Ishikawa (cell line): ENCODE results near the gene KMT5B.

ENCODE experiments used
- CEBPB ChIP-seq: IDR thresholded peaks from 2 replicates; pipeline ENCODE4 v1.6.1; 2012
- CREB1 ChIP-seq: IDR thresholded peaks from 2 replicates; pipeline ENCODE4 v1.6.1; 2012; ENCODE audit warnings: low read depth
- EGR1 ChIP-seq: IDR thresholded peaks from 2 replicates; pipeline ENCODE4 v1.6.1; 2012
- EP300 ChIP-seq: IDR thresholded peaks from 2 replicates; pipeline ENCODE4 v1.6.1; 2012; ENCODE audit warnings: borderline replicate concordance
- FOXM1 ChIP-seq: IDR thresholded peaks from 2 replicates; pipeline ENCODE4 v1.6.1; 2012; ENCODE audit warnings: low read depth, borderline replicate concordance
- MAX ChIP-seq: IDR thresholded peaks from 2 replicates; pipeline ENCODE4 v1.6.1; 2012
- NFIC ChIP-seq: IDR thresholded peaks from 2 replicates; pipeline ENCODE4 v1.6.1; 2012
- RAD21 ChIP-seq: IDR thresholded peaks from 2 replicates; pipeline ENCODE4 v1.6.1; 2012; ENCODE audit warnings: low read depth
- TAF1 ChIP-seq: IDR thresholded peaks from 2 replicates; pipeline ENCODE4 v1.6.1; 2012; ENCODE audit warnings: low read depth, mild to moderate bottlenecking
- TCF12 ChIP-seq: IDR thresholded peaks from 2 replicates; pipeline ENCODE4 v1.6.1; 2012; ENCODE audit warnings: low read depth
- TEAD4 ChIP-seq: IDR thresholded peaks from 2 replicates; pipeline ENCODE4 v1.6.1; 2012
- USF1 ChIP-seq: IDR thresholded peaks from 2 replicates; pipeline ENCODE4 v1.6.1; 2012
- YY1 ChIP-seq: IDR thresholded peaks from 2 replicates; pipeline ENCODE4 v1.6.1; 2012; ENCODE audit warnings: low read depth
- ZBTB7A ChIP-seq: IDR thresholded peaks from 2 replicates; pipeline ENCODE4 v1.6.1; 2012; ENCODE audit warnings: low read depth
- TF ChIP-seq, protein P1 (sequence below): IDR thresholded peaks from 2 replicates; pipeline ENCODE4 v1.6.1; 2012; ENCODE audit warnings: low read depth, mild to moderate bottlenecking

KMT5B gene

GRCh38 chr11:68130121-68130520, 83.0 kb downstream of the KMT5B start:
- TF ChIP-seq RAD21 (no peak), ZBTB7A (no peak)

GRCh38 chr11:68128682-68129327, 84.3 kb downstream of the KMT5B start:
- TF ChIP-seq EGR1 (no peak), TEAD4 (no peak), EP300 (no peak), NFIC (no peak), TCF12 (no peak), YY1 (no peak), RAD21 (no peak), ZBTB7A (no peak), USF1 (no peak), MAX (no peak; the same call in 1 of the 2 replicates), FOXM1 (no peak), CEBPB (no peak), CREB1 (no peak)

DNA sequence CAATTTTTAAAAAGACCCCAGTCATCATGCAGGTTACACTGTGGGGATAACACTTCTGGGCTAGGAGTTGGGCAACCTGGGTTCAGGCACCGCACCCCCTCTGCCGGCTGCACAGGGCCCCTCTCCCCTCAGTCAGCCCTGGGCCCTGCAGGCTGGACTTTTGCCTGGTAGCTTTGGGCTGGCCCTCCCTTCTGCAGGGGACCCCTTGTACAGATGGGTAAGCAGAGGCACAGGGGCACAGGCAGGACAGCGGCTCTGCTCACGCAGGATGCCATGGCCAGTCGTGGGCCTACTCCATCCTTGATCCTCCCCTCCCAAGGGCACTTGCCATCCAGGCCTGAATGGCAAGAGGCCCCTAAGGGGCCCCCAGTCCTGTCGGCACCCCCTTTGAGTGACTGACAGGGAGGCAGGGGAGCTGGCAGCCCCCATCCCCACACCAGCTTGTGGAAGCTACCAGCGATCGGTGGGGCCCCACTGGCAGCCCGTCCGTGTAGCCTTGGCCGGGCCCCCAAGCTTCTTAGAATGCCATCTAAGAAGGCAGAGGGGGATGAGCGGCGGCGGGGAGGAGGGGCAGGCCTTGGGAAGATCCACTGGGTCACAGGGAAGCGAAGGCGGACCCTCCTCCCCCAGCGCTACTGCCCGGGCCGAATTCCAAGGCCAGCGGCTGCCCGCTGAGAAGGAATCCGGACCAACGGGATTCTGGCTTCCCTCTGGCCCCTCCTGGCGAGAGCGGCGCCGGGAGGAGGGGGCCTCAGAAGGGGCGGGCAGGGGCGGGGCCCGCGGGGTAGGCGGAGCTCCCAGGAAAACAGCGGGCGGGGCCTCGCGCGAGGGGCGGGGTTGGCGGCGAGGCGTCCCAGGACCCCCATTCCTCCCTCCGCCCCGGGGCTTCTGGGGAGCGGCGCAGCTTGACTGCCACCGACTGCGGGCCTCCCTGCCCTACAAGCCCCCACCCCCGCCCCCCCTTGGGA, 85.1 kb downstream of the KMT5B start:
- TF ChIP-seq NFIC (peak; percentile 95), MAX (no peak), RAD21 (peak; percentile 24; the same call in 1 of the 2 replicates), ZBTB7A (peak; percentile 91), EP300 (peak; percentile 83; the same call in 1 of the 2 replicates), CEBPB (peak; percentile 46; the same call in 1 of the 2 replicates), USF1 (no peak), TCF12 (peak; percentile 92), EGR1 (no peak), CREB1 (no peak), TEAD4 (peak; percentile 97), FOXM1 (peak; percentile 64; the same call in 1 of the 2 replicates), YY1 (no peak)

GRCh38 chr11:68125164-68125563, 87.9 kb downstream of the KMT5B start:
- TF ChIP-seq TAF1 = no peak
- TF ChIP-seq CREB1 = no peak
- no peak for TF ChIP-seq NFIC
- TF ChIP-seq RAD21 = no peak
- TF ChIP-seq YY1 = no peak
- TF ChIP-seq, protein P1, sequence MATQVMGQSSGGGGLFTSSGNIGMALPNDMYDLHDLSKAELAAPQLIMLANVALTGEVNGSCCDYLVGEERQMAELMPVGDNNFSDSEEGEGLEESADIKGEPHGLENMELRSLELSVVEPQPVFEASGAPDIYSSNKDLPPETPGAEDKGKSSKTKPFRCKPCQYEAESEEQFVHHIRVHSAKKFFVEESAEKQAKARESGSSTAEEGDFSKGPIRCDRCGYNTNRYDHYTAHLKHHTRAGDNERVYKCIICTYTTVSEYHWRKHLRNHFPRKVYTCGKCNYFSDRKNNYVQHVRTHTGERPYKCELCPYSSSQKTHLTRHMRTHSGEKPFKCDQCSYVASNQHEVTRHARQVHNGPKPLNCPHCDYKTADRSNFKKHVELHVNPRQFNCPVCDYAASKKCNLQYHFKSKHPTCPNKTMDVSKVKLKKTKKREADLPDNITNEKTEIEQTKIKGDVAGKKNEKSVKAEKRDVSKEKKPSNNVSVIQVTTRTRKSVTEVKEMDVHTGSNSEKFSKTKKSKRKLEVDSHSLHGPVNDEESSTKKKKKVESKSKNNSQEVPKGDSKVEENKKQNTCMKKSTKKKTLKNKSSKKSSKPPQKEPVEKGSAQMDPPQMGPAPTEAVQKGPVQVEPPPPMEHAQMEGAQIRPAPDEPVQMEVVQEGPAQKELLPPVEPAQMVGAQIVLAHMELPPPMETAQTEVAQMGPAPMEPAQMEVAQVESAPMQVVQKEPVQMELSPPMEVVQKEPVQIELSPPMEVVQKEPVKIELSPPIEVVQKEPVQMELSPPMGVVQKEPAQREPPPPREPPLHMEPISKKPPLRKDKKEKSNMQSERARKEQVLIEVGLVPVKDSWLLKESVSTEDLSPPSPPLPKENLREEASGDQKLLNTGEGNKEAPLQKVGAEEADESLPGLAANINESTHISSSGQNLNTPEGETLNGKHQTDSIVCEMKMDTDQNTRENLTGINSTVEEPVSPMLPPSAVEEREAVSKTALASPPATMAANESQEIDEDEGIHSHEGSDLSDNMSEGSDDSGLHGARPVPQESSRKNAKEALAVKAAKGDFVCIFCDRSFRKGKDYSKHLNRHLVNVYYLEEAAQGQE = no peak
- TF ChIP-seq FOXM1 = no peak
- TF ChIP-seq EGR1 = no peak
- no peak for TF ChIP-seq MAX
- TF ChIP-seq TCF12 = no peak
- TF ChIP-seq TEAD4 = no peak
- no peak for TF ChIP-seq ZBTB7A
- no peak for TF ChIP-seq EP300
- TF ChIP-seq CEBPB = no peak
- TF ChIP-seq USF1 = no peak

DNA sequence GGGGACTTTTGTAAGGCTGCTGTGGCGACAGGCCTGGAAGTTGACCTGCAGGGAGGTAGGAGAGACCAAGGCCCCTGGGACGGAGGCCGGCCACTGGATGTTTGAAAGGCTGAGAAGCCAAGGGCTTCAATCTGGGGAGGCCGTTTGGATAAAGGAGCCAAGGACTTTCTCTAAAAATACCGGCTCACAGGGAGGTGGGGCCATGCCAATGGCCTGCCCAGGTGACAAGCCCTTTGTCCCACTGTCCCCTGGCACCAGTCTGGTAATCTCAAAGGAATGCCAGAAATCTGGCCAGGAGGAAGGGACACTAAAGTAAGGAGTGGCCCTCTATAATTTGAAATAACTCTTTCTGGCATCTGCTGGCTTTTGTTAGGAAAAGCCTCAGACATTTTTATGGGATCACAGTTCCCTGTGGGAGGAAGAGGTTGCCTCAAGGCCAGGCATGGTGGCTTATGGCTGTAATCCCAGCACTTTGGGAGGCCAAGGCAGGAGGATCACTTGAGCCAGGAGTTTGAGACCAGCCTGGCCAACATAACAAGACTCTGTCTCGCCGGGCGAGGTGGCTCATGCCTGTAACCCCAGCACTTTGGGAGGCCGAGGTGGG, 90.1 kb downstream of the KMT5B start:
- peak; percentile 78 for TF ChIP-seq TCF12
- no peak for TF ChIP-seq ZBTB7A
- no peak for TF ChIP-seq MAX
- peak; percentile 62; the same call in 1 of the 2 replicates for TF ChIP-seq EP300
- TF ChIP-seq YY1 = no peak
- TF ChIP-seq CREB1 = no peak
- peak; percentile 91 for TF ChIP-seq TEAD4
- peak; percentile 57; the same call in 1 of the 2 replicates for TF ChIP-seq NFIC
- no peak for TF ChIP-seq CEBPB
- TF ChIP-seq RAD21 = no peak
